ENCODE measurements around the gene B3GAT1. TPM values are rescaled to one million over a fixed set of nuclear protein-coding genes. Genes with fewer than 3 reads are reported as not detected.

The B3GAT1 gene
- total RNA-seq, 4 donors from 2014 or later: 0.22 to 0.33 TPM; not detected in 2

GRCh38 chr11:134347441-134347840 is 64.6 kb downstream of the B3GAT1 start:
- TF ChIP-seq CTCF (IDR thresholded peaks at IDR 0.05; ENCODE audit: low read depth): no peak

GRCh38 chr11:134346976-134347350 is 65.1 kb downstream of the B3GAT1 start:
- TF ChIP-seq CTCF (IDR thresholded peaks at IDR 0.05; ENCODE audit: low read depth): no peak

- no peak for TF ChIP-seq CTCF (IDR thresholded peaks at IDR 0.05; ENCODE audit: low read depth)
Measured at GRCh38 chr11:134346101-134346975, 65.7 kb downstream of the B3GAT1 start.

GRCh38 chr11:134345237-134345550 is 66.8 kb downstream of the B3GAT1 start:
- no peak for TF ChIP-seq CTCF (IDR thresholded peaks at IDR 0.05; ENCODE audit: low read depth)

- TF ChIP-seq CTCF (IDR thresholded peaks at IDR 0.05; ENCODE audit: low read depth): no peak
Measured at GRCh38 chr11:134343646-134344045, 68.4 kb downstream of the B3GAT1 start.

GRCh38 chr11:134342572-134343340 is 69.3 kb downstream of the B3GAT1 start:
- TF ChIP-seq CTCF (IDR thresholded peaks at IDR 0.05; ENCODE audit: low read depth): no peak

GRCh38 chr11:134341805-134342571 is 70.1 kb downstream of the B3GAT1 start:
- TF ChIP-seq CTCF (IDR thresholded peaks at IDR 0.05; ENCODE audit: low read depth): no peak
